Left lung (tissue), 10 donors: ENCODE measurements around the gene C2CD2L. TPM values are rescaled to one million over a fixed set of nuclear protein-coding genes. Genes with fewer than 3 reads are reported as not detected.

Source experiments
- ATAC-seq: fragments of 200-7000 bp; cut with Tn5 transposase; one replicate; pipeline ENCODE4 v1.9.1; 2020; ENCODE audit warnings: moderate library complexity
- DNase-seq, 4 donors: peaks; one replicate each; pipeline ENCODE4 v3.0.0-alpha.2; 2013 to 2020
- H3K27ac ChIP-seq, 2 donors: fragments of 200-600 bp; sonication (generic) in 1 of 2; one replicate each; pipeline versions ENCODE4 v1.5.0 to v1.8.0; 2020 to 2021
- H3K27me3 ChIP-seq, 2 donors: fragments of 200-600 bp; sonication (generic) in 1 of 2; one replicate each; pipeline versions ENCODE4 v1.5.0 to v1.8.0; 2020 to 2021
- H3K36me3 ChIP-seq, 2 donors: fragments of 200-600 bp; sonication (generic) in 1 of 2; one replicate each; pipeline versions ENCODE4 v1.5.0 to v1.8.0; 2020 to 2021
- H3K4me1 ChIP-seq, 2 donors: fragments of 200-600 bp; one replicate each; pipeline ENCODE4 v1.8.0; 2021
- H3K4me3 ChIP-seq, 2 donors: fragments of 200-600 bp; sonication (generic) in 1 of 2; one replicate each; pipeline versions ENCODE4 v1.5.0 to v1.8.0; 2020 to 2021; ENCODE audit warnings: mild to moderate bottlenecking in 1 of 2
- H3K9me3 ChIP-seq, 2 donors: fragments of 200-600 bp; sonication (generic) in 1 of 2; one replicate each; pipeline versions ENCODE4 v1.5.0 to v1.8.0; 2020 to 2021
- intact Hi-C, 2 donors: fragments of 100-400 bp; cut with DNase I; formaldehyde crosslinking; loops; one replicate each; pipeline versions ENCODE4 v1.11.2 to v1.14.2; 2022
- polyA plus RNA-seq, 6 donors: library from polyadenylated mRNA; unstranded; fragments of 120-200 nt; gene quantifications; one replicate each; pipeline ENCODE4 v1.2.1, GENCODE V29; 2013; ENCODE audit not compliant: insufficient read length in 6 of 6
- total RNA-seq, 2 donors: library from RNA; stranded (reverse); fragmentation: NEBNext Ultra II Directional; extraction: Animal tissue kit (Norgen Biotek cat#: 25700); gene quantifications; one replicate each; pipeline ENCODE4 v1.2.1, GENCODE V29; 2021
- TF ChIP-seq, protein P1 (sequence below), 2 donors: fragments of 200-600 bp; sonication (generic) in 1 of 2; IDR thresholded peaks; one replicate each; pipeline versions ENCODE4 v1.5.0 to v1.8.0; 2021; ENCODE audit warnings: antibody characterized with exemption in 2 of 2
- donor health status: DM: no; HTN: yes; CAD: no.
- donor health status: DM: no; HTN: no; CAD: no.

The C2CD2L gene
- total and polyA plus RNA-seq, 8 donors: 7.3 to 18.6 (median 8.0) TPM

DNA sequence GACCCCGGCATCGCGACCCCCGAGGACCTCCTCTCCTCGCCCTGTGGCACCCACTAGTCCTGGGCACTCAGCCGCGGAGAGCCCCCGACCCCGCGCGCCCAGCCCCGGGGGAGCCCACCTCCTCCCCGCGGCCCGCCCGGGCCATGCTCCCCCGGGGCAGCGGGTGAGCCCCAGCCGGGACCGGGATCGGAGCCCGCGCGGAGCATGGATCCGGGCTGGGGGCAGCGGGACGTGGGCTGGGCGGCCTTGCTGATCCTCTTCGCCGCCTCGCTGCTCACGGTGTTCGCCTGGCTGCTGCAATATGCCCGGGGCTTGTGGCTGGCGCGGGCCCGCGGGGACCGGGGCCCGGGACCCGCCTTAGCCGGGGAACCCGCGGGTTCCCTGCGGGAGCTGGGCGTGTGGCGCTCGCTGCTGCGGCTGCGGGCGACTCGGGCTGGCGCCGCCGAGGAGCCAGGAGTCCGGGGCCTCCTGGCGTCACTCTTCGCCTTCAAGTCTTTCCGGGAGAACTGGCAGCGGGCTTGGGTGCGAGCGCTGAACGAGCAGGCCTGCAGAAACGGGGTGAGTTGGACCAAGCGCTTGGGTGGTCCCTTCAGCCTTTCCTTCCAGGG, 498 bp downstream of the C2CD2L start:
- DNase-seq (peak in 1 of 4 donors; percentile 86), ATAC-seq (peak; percentile 17)
- TF ChIP-seq, protein P1, sequence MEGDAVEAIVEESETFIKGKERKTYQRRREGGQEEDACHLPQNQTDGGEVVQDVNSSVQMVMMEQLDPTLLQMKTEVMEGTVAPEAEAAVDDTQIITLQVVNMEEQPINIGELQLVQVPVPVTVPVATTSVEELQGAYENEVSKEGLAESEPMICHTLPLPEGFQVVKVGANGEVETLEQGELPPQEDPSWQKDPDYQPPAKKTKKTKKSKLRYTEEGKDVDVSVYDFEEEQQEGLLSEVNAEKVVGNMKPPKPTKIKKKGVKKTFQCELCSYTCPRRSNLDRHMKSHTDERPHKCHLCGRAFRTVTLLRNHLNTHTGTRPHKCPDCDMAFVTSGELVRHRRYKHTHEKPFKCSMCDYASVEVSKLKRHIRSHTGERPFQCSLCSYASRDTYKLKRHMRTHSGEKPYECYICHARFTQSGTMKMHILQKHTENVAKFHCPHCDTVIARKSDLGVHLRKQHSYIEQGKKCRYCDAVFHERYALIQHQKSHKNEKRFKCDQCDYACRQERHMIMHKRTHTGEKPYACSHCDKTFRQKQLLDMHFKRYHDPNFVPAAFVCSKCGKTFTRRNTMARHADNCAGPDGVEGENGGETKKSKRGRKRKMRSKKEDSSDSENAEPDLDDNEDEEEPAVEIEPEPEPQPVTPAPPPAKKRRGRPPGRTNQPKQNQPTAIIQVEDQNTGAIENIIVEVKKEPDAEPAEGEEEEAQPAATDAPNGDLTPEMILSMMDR (IDR thresholded peaks at IDR 0.05): no peak
- Histone ChIP-seq H3K27ac (peak overlapping the region; percentile 35 to 86), H3K9me3 (no peaks in the 10 kb centered on the region), H3K36me3 (peaks cover 0 to 24% of the 10 kb centered on the region in 2 donors), H3K4me3 (peak overlapping the region; percentile 91 to 98), H3K4me1 (peaks cover 23 to 45% of the 10 kb centered on the region in 2 donors), H3K27me3 (no peaks in the 10 kb centered on the region)
- intact Hi-C loops: no loop called here

DNA sequence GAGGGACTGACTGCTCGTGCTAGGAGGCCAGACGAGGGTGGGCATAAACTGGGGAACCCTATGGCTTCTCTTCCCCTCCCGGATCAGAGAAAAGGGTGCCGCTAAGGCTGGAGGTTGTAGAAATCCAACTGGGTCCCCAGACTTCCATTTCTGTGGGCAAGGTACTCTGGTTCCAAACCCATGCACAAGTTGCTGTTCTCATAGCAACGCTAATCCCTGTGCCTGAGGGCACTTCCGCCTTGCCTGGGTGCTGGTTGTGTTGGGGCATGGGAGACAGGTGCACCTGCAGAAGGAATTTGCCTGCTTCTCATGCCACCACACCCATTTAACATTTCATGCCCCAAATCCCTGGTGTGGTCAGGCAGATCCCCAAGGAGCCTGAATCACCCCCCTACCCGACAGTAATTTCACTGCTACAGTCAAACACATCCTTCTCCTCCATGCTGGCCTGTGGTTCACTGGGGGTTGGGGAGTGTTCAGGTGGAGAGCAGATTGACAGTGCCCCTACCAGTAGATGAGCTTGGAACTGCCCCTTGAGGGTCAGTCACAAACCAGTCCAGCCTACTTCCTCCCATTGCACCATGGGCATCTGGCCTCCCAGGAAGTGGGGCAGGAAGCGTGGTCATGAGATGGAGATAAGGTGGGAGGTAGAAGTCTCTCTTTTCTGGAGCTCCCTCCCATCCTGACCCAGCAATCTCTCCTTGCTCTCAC, 1.2 kb downstream of the C2CD2L start:
- ATAC-seq: peak; percentile 33
- intact Hi-C loops: no loop called here

DNA sequence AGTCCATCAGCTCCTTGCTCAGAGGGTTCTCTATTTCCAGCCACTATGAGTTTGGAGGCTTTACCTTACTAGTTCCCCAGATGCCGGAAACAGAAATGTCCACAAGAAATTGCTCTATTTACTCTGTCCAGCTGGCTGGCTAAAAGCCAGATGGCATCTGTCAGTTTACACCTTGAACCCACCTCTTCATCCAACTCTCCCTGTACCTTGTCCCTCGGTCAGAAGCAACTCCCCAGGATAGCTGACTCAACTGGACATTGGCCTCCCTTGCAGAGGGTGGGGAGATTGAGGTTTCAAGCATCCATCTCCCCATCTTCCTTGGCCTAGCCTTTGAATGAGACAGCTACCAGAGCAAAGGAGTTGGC, 1.7 kb downstream of the C2CD2L start:
- TF ChIP-seq, protein P1 (IDR thresholded peaks at IDR 0.05): no peak
- Histone ChIP-seq H3K4me1 (peaks cover 19 to 35% of the 10 kb centered on the region in 2 donors), H3K9me3 (no peaks in the 10 kb centered on the region), H3K27ac (peak overlapping the region in 1 of 2 donors; percentile 86), H3K4me3 (peak overlapping the region; percentile 91 to 98), H3K27me3 (no peaks in the 10 kb centered on the region), H3K36me3 (peaks cover 0 to 36% of the 10 kb centered on the region in 2 donors)
- DNase-seq (no peak), ATAC-seq (no peak)
- intact Hi-C loops: no loop called here

More for the DNA sequence above, 1.2 kb downstream of the C2CD2L start:
- no peaks in the 10 kb centered on the region for H3K9me3 ChIP-seq
- H3K4me3 ChIP-seq: peak overlapping the region; percentile 91 to 98
- H3K27ac ChIP-seq: peak overlapping the region in 1 of 2 donors; percentile 86
- TF ChIP-seq, protein P1 (IDR thresholded peaks at IDR 0.05): no peak
- peaks cover 19 to 39% of the 10 kb centered on the region in 2 donors for H3K4me1 ChIP-seq
- peaks cover 0 to 31% of the 10 kb centered on the region in 2 donors for H3K36me3 ChIP-seq
- no peaks in the 10 kb centered on the region for H3K27me3 ChIP-seq
- no peak for DNase-seq

DNA sequence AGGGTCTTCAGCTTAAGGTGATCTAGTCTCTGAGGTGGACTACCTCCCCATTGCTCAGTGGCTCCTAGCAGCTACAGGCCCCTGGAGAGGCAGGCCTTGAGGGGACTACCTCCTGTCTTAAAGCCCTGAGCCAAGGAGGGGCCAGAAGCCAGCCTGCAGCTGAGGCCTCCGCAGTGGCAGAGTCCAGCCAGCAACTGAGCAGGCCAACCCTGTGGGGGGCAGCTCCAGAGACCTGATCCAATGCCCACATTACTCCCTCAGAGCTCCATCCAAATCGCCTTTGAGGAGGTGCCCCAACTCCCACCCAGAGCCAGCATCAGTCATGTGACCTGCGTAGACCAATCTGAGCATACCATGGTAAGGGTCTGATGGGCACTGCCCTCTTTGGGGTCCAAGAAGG, 2.7 kb downstream of the C2CD2L start:
- Histone ChIP-seq H3K27me3 (no peaks in the 10 kb centered on the region), H3K4me3 (no peak overlapping the region), H3K9me3 (no peaks in the 10 kb centered on the region), H3K27ac (no peak overlapping the region), H3K4me1 (peaks cover 19 to 35% of the 10 kb centered on the region in 2 donors), H3K36me3 (peaks cover 0 to 46% of the 10 kb centered on the region in 2 donors)
- DNase-seq (no peak), ATAC-seq (no peak)
- intact Hi-C loops: no loop called here
- TF ChIP-seq, protein P1 (IDR thresholded peaks at IDR 0.05): no peak

DNA sequence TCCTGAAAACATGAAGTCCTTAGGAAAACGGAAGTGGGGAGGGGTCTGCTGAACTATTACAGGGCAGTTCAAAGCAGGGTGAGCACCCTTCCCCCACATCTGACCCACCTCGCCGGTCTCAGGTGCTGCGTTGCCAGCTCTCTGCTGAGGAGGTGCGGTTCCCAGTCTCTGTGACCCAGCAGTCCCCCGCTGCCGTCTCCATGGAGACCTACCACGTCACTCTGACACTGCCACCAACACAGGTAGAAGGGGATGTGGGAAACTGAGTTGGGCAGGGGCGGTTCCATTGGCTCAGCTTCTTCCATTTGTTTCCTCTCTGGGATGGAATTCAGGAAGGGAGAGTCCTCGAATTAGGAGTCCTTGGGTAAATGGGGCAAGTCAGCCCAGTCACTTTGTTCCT, 3.3 kb downstream of the C2CD2L start:
- no peak overlapping the region for H3K27ac ChIP-seq
- no peaks in the 10 kb centered on the region for H3K9me3 ChIP-seq
- TF ChIP-seq, protein P1 (IDR thresholded peaks at IDR 0.05): no peak
- H3K4me1 ChIP-seq: peaks cover 19 to 39% of the 10 kb centered on the region in 2 donors
- intact Hi-C loops: no loop called here
- DNase-seq (no peak), ATAC-seq (no peak)
- H3K27me3 ChIP-seq: no peaks in the 10 kb centered on the region
- H3K36me3 ChIP-seq: peaks cover 0 to 51% of the 10 kb centered on the region in 2 donors
- no peak overlapping the region for H3K4me3 ChIP-seq
